GM18502 (cell line): ENCODE results near the gene MIOX.

Experiments used
- ATAC-seq: cut with Tn5 transposase; IDR thresholded peaks from one replicate; pipeline ENCODE4 v1.9.1; 2021; ENCODE audit warnings: mild to moderate bottlenecking; ENCODE audit not compliant: unreplicated experiment, poor library complexity

The MIOX gene

GRCh38 chr22:50486561-50487289 is at the start of gene MIOX:
Gene MIOX (plus strand): TSS chr22:50486859. CDS start chr22:50486898, 39 bp downstream.
- no peak for ATAC-seq

- ATAC-seq, result no peak
These were observed 49.0 kb upstream of the MIOX start for GRCh38 chr22:50437511-50438304.

GRCh38 chr22:50438305-50439275 is 48.1 kb upstream of the MIOX start:
- no peak for ATAC-seq

GRCh38 chr22:50439314-50439870 is 47.3 kb upstream of the MIOX start:
- no peak for ATAC-seq

GRCh38 chr22:50439871-50440331 is 46.8 kb upstream of the MIOX start:
- ATAC-seq, result no peak

DNA sequence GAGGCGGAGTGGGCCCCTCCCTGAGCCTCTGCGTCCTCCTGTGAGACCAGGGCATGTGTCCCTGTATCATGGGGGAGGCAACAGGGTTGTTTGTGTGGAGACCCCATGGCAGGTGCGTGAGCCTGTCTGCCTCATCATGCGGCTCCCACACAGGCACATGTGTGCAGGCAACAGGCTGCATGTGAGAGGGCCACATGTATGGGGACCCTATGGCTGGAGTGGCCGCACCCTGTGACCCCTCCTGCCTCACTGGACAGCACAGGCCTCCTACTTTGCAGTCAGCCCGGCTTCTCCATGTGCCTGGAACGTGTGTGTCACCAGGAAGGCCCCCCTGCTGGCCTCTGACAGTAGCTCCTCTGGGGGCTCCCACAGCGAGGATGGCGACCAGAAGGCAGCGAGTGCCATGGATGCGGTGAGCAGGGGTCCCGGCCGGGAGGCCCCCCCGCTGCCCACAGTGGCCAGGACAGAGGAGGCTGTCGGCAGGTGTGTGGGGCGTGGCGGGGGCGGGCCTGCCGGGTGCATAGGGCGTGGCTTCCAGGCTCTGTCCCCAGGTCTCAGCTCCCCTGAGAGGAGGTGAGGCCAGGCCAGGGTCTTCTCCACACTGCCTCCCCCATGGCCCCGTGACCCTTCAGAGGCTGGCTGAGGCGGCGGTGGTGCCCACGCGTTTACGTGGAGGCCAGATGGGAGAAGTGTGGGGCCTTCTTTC is 46.0 kb upstream of the MIOX start:
- ATAC-seq, result no peak

GRCh38 chr22:50441428-50441993 is 45.1 kb upstream of the MIOX start:
- no peak for ATAC-seq

DNA sequence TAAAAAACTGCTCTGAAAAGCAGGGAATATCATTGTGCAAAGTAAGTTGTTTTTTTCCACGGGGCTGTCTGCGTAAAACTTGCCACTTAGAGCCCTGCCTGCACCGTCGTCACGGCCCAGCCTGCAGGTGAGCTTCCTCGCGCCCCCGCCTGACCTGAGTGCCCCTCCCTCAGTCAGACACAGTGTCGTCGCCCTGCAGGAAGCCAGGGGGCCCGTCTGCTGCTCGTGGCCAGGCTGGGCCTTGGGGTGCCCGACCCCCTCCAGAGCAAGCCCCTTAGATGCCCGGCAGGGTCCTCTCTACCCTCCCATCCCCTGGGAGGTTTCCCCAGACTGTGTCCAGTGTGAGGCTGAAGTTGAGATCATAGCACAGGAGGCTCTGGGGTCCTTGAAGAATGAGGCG is 43.5 kb upstream of the MIOX start:
- no peak for ATAC-seq

GRCh38 chr22:50443801-50444625 is 42.6 kb upstream of the MIOX start:
- no peak for ATAC-seq

DNA sequence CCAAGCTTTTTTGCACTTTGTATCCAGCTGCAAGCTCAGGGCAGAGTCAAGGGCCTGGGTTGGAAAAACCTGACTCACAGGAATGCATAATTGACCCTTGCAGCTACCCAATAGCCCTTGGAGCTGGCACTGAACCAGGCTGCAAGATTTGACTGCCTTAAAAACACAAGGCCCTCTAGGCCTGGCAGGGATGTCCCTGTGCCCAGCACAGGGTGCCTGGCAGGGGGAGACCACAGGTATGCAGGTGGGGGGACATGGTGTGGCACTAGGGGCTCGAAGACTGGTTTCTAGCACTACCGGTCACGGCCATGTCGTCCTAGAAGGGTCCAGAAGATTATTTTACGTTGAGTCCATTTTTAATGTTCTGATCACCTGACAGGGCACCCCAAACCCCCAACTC is 42.0 kb upstream of the MIOX start:
- ATAC-seq, result no peak

DNA sequence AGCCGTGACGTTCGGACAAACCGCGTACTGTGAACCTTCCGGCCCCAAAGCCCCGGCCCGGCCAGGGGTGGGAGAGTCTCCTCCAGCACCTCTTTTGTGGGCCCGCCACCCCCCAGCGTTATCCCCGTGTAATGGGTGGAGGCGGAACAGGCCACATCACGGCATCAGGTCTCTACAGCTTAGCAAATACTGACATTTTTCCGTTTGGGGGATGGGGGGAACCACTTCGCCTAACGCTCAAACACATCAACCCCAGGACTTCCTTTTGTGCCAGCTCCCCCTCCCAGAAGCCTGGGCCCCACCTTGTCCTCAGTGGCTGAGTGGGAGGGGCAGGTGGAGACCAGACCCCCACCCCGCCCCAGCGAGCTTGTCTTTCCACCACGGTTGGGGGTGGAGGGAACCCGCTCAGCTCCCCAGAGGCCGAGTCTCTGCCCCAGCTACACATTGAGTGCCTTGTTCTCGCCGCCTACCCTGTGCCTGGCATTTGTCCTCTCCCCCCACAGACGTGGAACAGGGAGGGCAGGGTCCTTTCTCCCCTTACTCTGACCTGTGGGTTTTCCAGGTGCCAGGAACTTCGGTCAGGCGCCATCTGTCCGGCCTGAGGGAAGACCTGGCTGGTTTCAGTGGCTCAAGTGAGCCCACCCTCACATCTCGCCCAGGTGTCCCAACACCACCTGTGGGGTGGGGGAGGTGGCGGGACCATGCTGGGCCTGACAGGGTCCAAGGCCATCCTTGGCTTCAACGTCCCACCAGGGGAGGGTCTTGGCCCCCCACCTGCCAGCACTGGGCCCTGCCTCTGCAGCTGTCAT is 41.4 kb upstream of the MIOX start:
- no peak for ATAC-seq

- no peak for ATAC-seq
These were observed 40.6 kb upstream of the MIOX start for GRCh38 chr22:50445880-50446707.

GRCh38 chr22:50446708-50447575 is 39.7 kb upstream of the MIOX start:
- ATAC-seq, result no peak

GRCh38 chr22:50447576-50448551 is 38.8 kb upstream of the MIOX start:
- no peak for ATAC-seq

DNA sequence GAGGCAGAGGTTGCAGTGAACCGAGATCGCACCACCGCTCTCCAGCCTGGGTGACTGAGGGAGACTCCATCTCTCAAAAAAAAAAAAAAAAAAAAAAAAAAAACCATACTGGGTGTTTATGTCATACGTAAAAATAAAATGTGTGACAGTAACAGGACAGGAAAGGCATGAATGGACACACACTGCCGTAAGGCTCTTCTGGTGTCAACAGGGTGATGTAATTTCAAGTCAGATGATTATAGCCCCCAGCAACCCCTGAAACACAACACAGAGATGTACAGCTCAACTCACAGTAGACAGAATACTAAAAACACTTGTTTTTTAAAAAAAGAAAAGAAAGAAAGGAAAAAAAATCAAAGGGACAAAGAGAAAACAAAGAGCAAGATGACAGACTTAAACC is 34.0 kb upstream of the MIOX start:
- no peak for ATAC-seq
